ENCODE measurements around the gene TFCP2. TPM values are rescaled to one million over a fixed set of nuclear protein-coding genes. Genes with fewer than 3 reads are reported as not detected.

The TFCP2 gene
- total RNA-seq, 4 donors from 2014 or later: 6.1 to 30.7 (median 19.8) TPM

- no peaks in the 10 kb centered on the region for H3K27me3 ChIP-seq
- no peaks in the 10 kb centered on the region for H3K9me3 ChIP-seq
- no peaks in the 10 kb centered on the region for H3K4me1 ChIP-seq
- TF ChIP-seq CTCF (IDR thresholded peaks at IDR 0.05) (no peak), POLR2A (IDR thresholded peaks at IDR 0.05) (no peak)
- no peak for DNase-seq
- H3K36me3 ChIP-seq: no peaks in the 10 kb centered on the region
- intact Hi-C loops (cut with DNase I; ENCODE audit: low total_unique reads): no loop called here
- H3K27ac ChIP-seq: no peak overlapping the region
- H3K4me3 ChIP-seq: no peak overlapping the region
These were observed 23.6 kb upstream of the TFCP2 start for GRCh38 chr12:51196547-51196946.

DNA sequence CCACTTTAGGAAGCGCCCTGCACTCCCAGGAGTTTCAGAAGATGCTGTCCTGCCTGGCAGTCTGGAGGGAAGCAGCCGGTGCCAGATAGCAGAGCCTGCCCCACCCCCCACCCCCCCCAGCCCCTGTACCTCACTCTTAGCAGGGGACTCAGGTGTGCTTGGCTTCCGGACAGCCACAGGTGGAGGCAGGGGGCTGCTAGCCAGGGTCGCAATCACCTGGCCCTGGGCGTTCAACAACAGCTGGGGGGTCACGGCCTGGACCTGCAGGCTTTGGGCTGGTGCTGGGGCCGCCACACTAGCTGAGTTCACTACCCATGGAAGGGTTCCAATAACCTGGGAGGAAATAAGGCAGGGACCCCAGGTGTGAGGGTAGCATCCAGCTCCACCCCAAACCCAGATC is 22.9 kb upstream of the TFCP2 start:
- TF ChIP-seq POLR2A (IDR thresholded peaks at IDR 0.05) (no peak), CTCF (IDR thresholded peaks at IDR 0.05) (no peak)
- Histone ChIP-seq H3K9me3 (no peaks in the 10 kb centered on the region), H3K36me3 (no peaks in the 10 kb centered on the region), H3K27ac (no peak overlapping the region), H3K4me1 (no peaks in the 10 kb centered on the region), H3K27me3 (no peaks in the 10 kb centered on the region), H3K4me3 (no peak overlapping the region)
- DNase-seq: no peak
- intact Hi-C loops (cut with DNase I; ENCODE audit: low total_unique reads): no loop called here

DNA sequence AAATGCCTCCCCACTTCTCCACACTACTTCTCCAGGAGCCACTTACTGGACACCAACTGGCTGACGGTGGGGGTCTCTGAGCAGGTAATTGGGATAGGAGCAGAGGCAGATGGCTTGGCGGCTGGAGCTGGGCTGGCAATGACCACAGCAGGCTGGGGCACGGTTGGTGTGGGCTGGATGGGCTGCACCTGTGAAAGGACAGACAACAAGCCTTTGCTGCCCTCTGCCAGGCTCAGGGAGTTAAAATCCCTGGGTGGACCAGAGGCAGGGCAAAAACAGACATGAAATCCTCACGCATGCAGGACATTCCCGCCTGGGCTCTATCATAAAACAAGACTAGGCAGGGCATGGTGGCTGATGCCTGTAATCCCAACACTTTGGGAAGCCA is 19.3 kb upstream of the TFCP2 start:
- Histone ChIP-seq H3K9me3 (no peaks in the 10 kb centered on the region), H3K4me3 (no peak overlapping the region), H3K4me1 (no peaks in the 10 kb centered on the region), H3K27me3 (no peaks in the 10 kb centered on the region), H3K36me3 (no peaks in the 10 kb centered on the region), H3K27ac (no peak overlapping the region)
- TF ChIP-seq CTCF (IDR thresholded peaks at IDR 0.05) (no peak), POLR2A (IDR thresholded peaks at IDR 0.05) (no peak)
- intact Hi-C loops (cut with DNase I; ENCODE audit: low total_unique reads): no loop called here
- DNase-seq: no peak

GRCh38 chr12:51191516-51192283 is 18.8 kb upstream of the TFCP2 start:
- no peak for TF ChIP-seq CTCF (IDR thresholded peaks at IDR 0.05)
- Histone ChIP-seq H3K4me1 (no peaks in the 10 kb centered on the region), H3K27ac (no peak overlapping the region), H3K4me3 (no peak overlapping the region), H3K27me3 (no peaks in the 10 kb centered on the region), H3K9me3 (no peaks in the 10 kb centered on the region), H3K36me3 (no peaks in the 10 kb centered on the region)
- intact Hi-C loops (cut with DNase I; ENCODE audit: low total_unique reads): no loop called here
- no peak for DNase-seq

GRCh38 chr12:51190820-51191219 is 17.9 kb upstream of the TFCP2 start:
- Histone ChIP-seq H3K36me3 (no peaks in the 10 kb centered on the region), H3K27ac (no peak overlapping the region), H3K27me3 (no peaks in the 10 kb centered on the region), H3K4me3 (no peak overlapping the region), H3K9me3 (no peaks in the 10 kb centered on the region), H3K4me1 (no peaks in the 10 kb centered on the region)
- intact Hi-C loops (cut with DNase I; ENCODE audit: low total_unique reads): no loop called here
- DNase-seq: no peak
- TF ChIP-seq CTCF (IDR thresholded peaks at IDR 0.05): no peak
- TF ChIP-seq POLR2A (IDR thresholded peaks at IDR 0.05): no peak
